ENCODE results near the gene VASP.

The VASP gene

GRCh38 chr19:45463241-45463640, 44.0 kb upstream of the VASP start:
- no peak for ATAC-seq
- no peak for TF ChIP-seq ZNF70 (CRISPR knock-in tag; IDR thresholded peaks at IDR 0.05)
- TF ChIP-seq ISL1 (CRISPR knock-in tag; IDR thresholded peaks at IDR 0.05) = no peak
- TF ChIP-seq TOX (CRISPR knock-in tag; IDR thresholded peaks at IDR 0.05; ENCODE audit: borderline replicate concordance) = no peak
- TF ChIP-seq CREB5 (CRISPR knock-in tag; IDR thresholded peaks at IDR 0.05; ENCODE audit: low read depth) = no peak
- TF ChIP-seq, protein P1, sequence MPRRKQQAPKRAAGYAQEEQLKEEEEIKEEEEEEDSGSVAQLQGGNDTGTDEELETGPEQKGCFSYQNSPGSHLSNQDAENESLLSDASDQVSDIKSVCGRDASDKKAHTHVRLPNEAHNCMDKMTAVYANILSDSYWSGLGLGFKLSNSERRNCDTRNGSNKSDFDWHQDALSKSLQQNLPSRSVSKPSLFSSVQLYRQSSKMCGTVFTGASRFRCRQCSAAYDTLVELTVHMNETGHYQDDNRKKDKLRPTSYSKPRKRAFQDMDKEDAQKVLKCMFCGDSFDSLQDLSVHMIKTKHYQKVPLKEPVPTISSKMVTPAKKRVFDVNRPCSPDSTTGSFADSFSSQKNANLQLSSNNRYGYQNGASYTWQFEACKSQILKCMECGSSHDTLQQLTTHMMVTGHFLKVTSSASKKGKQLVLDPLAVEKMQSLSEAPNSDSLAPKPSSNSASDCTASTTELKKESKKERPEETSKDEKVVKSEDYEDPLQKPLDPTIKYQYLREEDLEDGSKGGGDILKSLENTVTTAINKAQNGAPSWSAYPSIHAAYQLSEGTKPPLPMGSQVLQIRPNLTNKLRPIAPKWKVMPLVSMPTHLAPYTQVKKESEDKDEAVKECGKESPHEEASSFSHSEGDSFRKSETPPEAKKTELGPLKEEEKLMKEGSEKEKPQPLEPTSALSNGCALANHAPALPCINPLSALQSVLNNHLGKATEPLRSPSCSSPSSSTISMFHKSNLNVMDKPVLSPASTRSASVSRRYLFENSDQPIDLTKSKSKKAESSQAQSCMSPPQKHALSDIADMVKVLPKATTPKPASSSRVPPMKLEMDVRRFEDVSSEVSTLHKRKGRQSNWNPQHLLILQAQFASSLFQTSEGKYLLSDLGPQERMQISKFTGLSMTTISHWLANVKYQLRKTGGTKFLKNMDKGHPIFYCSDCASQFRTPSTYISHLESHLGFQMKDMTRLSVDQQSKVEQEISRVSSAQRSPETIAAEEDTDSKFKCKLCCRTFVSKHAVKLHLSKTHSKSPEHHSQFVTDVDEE (CRISPR knock-in tag; IDR thresholded peaks at IDR 0.05) = no peak
- no peak for TF ChIP-seq PPARA (CRISPR knock-in tag; IDR thresholded peaks at IDR 0.05; ENCODE audit: borderline replicate concordance)
- no peak for TF ChIP-seq GLIS3 (CRISPR knock-in tag; IDR thresholded peaks at IDR 0.05)
- no peak for TF ChIP-seq ESRRG (CRISPR knock-in tag; IDR thresholded peaks at IDR 0.05)
- no peak for TF ChIP-seq RARB (CRISPR knock-in tag; IDR thresholded peaks at IDR 0.05)
- no peak for TF ChIP-seq CSDC2 (CRISPR knock-in tag; IDR thresholded peaks at IDR 0.05)
- TF ChIP-seq TCF4 (CRISPR knock-in tag; IDR thresholded peaks at IDR 0.05; ENCODE audit: borderline replicate concordance) = no peak
- TF ChIP-seq, protein P2, sequence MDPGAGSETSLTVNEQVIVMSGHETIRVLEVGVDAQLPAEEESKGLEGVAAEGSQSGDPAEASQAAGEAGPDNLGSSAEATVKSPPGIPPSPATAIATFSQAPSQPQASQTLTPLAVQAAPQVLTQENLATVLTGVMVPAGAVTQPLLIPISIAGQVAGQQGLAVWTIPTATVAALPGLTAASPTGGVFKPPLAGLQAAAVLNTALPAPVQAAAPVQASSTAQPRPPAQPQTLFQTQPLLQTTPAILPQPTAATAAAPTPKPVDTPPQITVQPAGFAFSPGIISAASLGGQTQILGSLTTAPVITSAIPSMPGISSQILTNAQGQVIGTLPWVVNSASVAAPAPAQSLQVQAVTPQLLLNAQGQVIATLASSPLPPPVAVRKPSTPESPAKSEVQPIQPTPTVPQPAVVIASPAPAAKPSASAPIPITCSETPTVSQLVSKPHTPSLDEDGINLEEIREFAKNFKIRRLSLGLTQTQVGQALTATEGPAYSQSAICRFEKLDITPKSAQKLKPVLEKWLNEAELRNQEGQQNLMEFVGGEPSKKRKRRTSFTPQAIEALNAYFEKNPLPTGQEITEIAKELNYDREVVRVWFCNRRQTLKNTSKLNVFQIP (CRISPR knock-in tag; IDR thresholded peaks at IDR 0.05; ENCODE audit: borderline replicate concordance, low read depth) = no peak
- TF ChIP-seq ZNF565 (CRISPR knock-in tag; conservative IDR thresholded peaks at IDR 0.05; ENCODE audit: low read depth) = no peak
- TF ChIP-seq OSR1 (CRISPR knock-in tag; IDR thresholded peaks at IDR 0.05) = no peak
- no peak for TF ChIP-seq PATZ1 (CRISPR knock-in tag; IDR thresholded peaks at IDR 0.05; ENCODE audit: borderline replicate concordance)
- TF ChIP-seq BACH2 (CRISPR knock-in tag; IDR thresholded peaks at IDR 0.05; ENCODE audit: borderline replicate concordance) = no peak
- TF ChIP-seq ZNF8 (CRISPR knock-in tag; IDR thresholded peaks at IDR 0.05) = no peak
- TF ChIP-seq ZFP30 (CRISPR knock-in tag; IDR thresholded peaks at IDR 0.05) = no peak

GRCh38 chr19:45464274-45464673, 43.0 kb upstream of the VASP start:
- ATAC-seq = no peak

More at GRCh38 chr19:45464274-45464673, 43.0 kb upstream of the VASP start:
- TF ChIP-seq GLIS3 (CRISPR knock-in tag; IDR thresholded peaks at IDR 0.05) = no peak
- no peak for TF ChIP-seq CSDC2 (CRISPR knock-in tag; IDR thresholded peaks at IDR 0.05)
- TF ChIP-seq, protein P2 (CRISPR knock-in tag; IDR thresholded peaks at IDR 0.05; ENCODE audit: borderline replicate concordance, low read depth) = no peak
- TF ChIP-seq TOX (CRISPR knock-in tag; IDR thresholded peaks at IDR 0.05; ENCODE audit: borderline replicate concordance) = no peak
- TF ChIP-seq ZFP30 (CRISPR knock-in tag; IDR thresholded peaks at IDR 0.05) = no peak
- TF ChIP-seq OSR1 (CRISPR knock-in tag; IDR thresholded peaks at IDR 0.05) = no peak
- TF ChIP-seq, protein P1 (CRISPR knock-in tag; IDR thresholded peaks at IDR 0.05) = no peak
- TF ChIP-seq ESRRG (CRISPR knock-in tag; IDR thresholded peaks at IDR 0.05) = no peak
- TF ChIP-seq ZNF8 (CRISPR knock-in tag; IDR thresholded peaks at IDR 0.05) = no peak
- TF ChIP-seq RARB (CRISPR knock-in tag; IDR thresholded peaks at IDR 0.05) = no peak
- no peak for TF ChIP-seq ZFP3 (CRISPR knock-in tag; IDR thresholded peaks at IDR 0.05)
- no peak for TF ChIP-seq ISL1 (CRISPR knock-in tag; IDR thresholded peaks at IDR 0.05)
- no peak for TF ChIP-seq ZNF565 (CRISPR knock-in tag; conservative IDR thresholded peaks at IDR 0.05; ENCODE audit: low read depth)
- no peak for TF ChIP-seq BACH2 (CRISPR knock-in tag; IDR thresholded peaks at IDR 0.05; ENCODE audit: borderline replicate concordance)
- TF ChIP-seq SNAI2 (CRISPR knock-in tag; IDR thresholded peaks at IDR 0.05) = no peak
- TF ChIP-seq PPARA (CRISPR knock-in tag; IDR thresholded peaks at IDR 0.05; ENCODE audit: borderline replicate concordance) = no peak
- TF ChIP-seq ARNTL (CRISPR knock-in tag; IDR thresholded peaks at IDR 0.05; ENCODE audit: borderline replicate concordance, low read depth) = no peak
- no peak for TF ChIP-seq CREB5 (CRISPR knock-in tag; IDR thresholded peaks at IDR 0.05; ENCODE audit: low read depth)

All from SK-N-SH treated with all-trans-retinoic acid at 6 μM for 48 hours (cell line).